ENCODE results near the gene VPS13D.
A peak's percentile ranks its signal among the peaks of the same experiment; 100 is the strongest.
"Not testable (repeated sequence)": the region's sequence is repeated elsewhere in the genome, so short reads cannot be mapped to it uniquely, and the experiment has no call there.

The VPS13D gene

DNA sequence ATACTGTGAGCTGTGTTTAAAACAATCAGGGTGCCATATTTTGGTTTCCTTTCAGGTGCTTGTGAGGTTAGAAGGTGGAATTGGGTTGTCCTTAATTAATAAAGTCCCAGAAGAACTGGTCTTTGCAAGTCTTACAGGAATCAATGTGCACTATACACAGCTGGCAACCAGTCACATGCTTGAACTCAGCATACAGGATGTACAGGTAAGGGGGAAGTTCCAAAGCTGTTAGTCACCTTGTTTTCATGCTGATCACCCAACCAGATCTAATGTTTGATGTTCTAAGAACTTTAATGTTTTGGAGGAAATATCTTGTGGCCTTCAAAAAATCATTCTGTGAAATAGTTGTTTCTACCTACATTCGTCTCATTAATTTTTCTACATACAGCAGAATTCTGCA is 156.3 kb downstream of the VPS13D start:
- no peak overlapping the region for H3K4me3 ChIP-seq (ENCODE audit: low read depth, low read length)
- DNase-seq (ENCODE audit: low read depth, low spot score), result no peak
- in situ Hi-C loops (cut with HindIII; ENCODE audit: low sequenced_read_pairs), result no loop called here
- TF ChIP-seq CTCF (IDR thresholded peaks at IDR 0.05; ENCODE audit: low read depth, low read length), result no peak

DNA sequence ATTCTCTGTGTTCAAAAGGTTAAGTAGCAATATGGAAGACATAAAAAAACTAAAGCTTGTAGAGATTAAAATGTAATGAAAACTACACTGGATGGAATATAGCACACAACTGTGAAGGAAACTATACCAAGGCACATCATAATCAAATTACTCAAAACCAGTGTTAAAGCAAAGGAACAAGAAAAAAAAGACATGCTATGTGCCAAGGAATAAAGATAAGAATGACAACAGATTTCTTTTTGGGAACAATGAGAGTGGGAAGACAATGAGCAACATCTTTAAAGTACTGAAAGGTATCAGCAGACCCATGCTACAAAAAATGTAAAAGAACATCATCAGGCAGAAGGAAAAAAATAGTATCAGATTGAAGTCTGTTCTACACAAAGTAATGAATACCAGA is 157.8 kb downstream of the VPS13D start:
- DNase-seq (ENCODE audit: low read depth, low spot score), result peak; percentile 39
- no peak for TF ChIP-seq CTCF (IDR thresholded peaks at IDR 0.05; ENCODE audit: low read depth, low read length)
- H3K4me3 ChIP-seq (ENCODE audit: low read depth, low read length), result no peak overlapping the region
- in situ Hi-C loops (cut with HindIII; ENCODE audit: low sequenced_read_pairs), result no loop called here

- DNase-seq (ENCODE audit: low read depth, low spot score); in situ Hi-C loops (cut with HindIII; ENCODE audit: low sequenced_read_pairs); H3K4me3 ChIP-seq (ENCODE audit: low read depth, low read length): not testable (repeated sequence)
Measured at GRCh38 chr1:12390296-12390695, 160.5 kb downstream of the VPS13D start.

DNA sequence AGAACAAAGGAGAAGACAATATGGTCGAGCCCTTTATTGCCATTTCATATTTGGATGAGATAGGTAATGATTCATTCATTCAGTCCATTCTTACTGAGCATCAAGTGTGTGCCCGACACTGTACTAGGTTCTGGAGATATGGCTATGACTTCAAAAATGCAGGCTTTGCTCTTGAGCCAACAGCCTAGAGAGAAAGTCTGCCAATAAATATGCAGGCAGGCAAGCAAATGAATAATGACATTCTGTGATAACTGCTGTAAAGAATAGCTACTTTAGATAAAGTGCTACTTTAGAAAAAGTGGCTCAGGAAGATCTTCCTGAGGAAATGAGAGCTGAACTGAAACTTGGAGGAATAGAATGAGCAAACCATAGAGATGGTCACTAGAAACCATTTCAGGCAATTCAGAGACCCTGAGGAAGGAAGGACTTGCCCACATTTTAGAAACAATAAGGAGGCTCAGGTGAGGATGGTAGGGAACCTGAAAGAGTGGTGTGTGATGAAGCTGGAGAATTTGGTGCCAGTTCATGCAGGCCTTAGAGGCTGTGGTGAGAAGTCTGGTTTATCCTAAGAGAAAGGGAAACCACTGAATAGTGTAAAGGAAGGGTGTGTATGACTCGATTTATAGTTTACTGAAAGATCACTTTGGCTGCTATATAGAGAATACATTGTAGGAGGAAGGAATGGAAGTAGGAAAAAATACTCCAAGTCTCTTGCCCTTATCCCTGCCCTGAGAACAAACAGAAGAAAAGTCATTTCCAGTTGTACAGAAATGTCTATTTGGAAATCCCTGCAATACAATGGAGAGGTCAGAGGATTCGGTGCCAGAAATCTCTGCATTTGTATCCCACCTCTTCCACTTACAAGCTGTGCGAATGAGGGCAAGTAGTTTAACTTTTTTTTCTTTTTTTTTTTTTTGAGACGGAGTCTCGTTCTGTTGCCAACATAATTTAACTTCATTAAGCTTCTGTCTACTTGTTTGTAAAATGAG is 167.9 kb downstream of the VPS13D start:
- DNase-seq (ENCODE audit: low read depth, low spot score), result no peak
- TF ChIP-seq CTCF (IDR thresholded peaks at IDR 0.05; ENCODE audit: low read depth, low read length), result no peak
- H3K4me3 ChIP-seq (ENCODE audit: low read depth, low read length), result no peak overlapping the region
- in situ Hi-C loops (cut with HindIII; ENCODE audit: low sequenced_read_pairs), result no loop called here

GRCh38 chr1:12398479-12398878 is 168.6 kb downstream of the VPS13D start:
- no peak for TF ChIP-seq CTCF (IDR thresholded peaks at IDR 0.05; ENCODE audit: low read depth, low read length)
- DNase-seq (ENCODE audit: low read depth, low spot score), result no peak
- in situ Hi-C loops (cut with HindIII; ENCODE audit: low sequenced_read_pairs), result no loop called here
- no peak overlapping the region for H3K4me3 ChIP-seq (ENCODE audit: low read depth, low read length)

DNA sequence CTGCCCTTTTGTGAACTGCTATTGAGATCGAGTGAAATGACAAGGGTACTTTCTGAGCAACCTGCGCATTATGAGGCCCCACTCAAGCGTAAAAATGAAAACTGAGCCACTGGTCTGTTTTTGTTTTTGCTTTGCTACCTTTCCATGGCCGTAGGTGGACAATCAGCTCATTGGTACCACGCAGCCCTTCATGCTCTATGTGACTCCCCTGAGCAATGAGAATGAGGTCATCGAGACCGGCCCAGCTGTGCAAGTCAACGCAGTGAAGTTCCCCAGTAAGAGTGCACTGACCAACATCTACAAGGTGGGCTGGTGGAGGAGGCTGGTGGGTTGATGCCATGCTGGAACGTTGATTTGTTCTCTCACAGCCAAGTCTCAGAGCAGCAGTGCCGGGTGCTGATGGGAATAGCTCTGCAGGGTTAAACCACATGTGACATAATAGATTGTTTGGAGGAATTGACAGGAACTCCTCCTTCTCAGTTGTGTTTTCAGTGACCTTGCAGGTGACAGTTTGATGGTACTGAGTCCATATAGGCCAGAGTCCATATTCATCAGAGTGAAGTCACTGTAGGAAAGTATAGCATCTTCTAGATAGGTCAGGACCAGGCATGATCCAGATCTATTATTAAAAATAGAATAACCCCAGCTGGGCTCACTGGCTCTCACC is 170.3 kb downstream of the VPS13D start:
- TF ChIP-seq CTCF (IDR thresholded peaks at IDR 0.05; ENCODE audit: low read depth, low read length), result no peak
- in situ Hi-C loops (cut with HindIII; ENCODE audit: low sequenced_read_pairs), result no loop called here
- no peak for DNase-seq (ENCODE audit: low read depth, low spot score)

DNA sequence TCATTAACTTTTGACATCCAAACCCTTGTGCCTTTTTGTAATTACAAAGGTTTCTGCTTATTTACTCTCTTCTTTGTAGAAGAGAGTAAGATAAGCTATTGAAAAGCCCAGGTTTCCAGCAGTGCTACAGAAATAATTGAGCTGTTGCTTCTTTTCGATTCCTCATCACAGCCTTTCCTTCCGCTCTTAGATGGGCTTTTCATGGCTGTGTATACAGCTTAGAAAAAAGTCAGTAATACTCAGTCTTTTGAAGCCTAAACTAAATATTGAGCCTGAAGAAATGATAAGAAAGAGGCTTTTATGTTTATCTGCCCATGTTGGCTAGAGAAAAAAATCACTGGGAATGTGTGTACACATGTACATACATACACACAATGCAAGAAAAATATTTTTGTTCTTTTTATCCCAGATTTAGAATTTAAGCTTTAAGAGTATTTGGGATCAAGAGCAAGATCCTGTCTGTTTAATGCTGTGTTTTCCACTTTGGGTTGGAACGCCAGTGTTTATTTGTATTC is 172.4 kb downstream of the VPS13D start:
- in situ Hi-C loops (cut with HindIII; ENCODE audit: low sequenced_read_pairs), result no loop called here
- H3K4me3 ChIP-seq (ENCODE audit: low read depth, low read length), result no peak overlapping the region
- DNase-seq (ENCODE audit: low read depth, low spot score), result no peak
- no peak for TF ChIP-seq CTCF (IDR thresholded peaks at IDR 0.05; ENCODE audit: low read depth, low read length)

More for the DNA sequence above, 170.3 kb downstream of the VPS13D start:
- no peak overlapping the region for H3K4me3 ChIP-seq (ENCODE audit: low read depth, low read length)
